NOMO-1 treated with DMSO at 0.1 percent for 48 hours (cell line): ENCODE data around the gene HDAC4.
"Not testable (repeated sequence)": the region's sequence is repeated elsewhere in the genome, so short reads cannot be mapped to it uniquely, and the experiment has no call there.

Experiments used
- DNase-seq: peaks from one replicate; lab custom pipeline; 2025; ENCODE audit not compliant: unreplicated experiment; lab: John Stamatoyannopoulos, UW

HDAC4 gene

GRCh38 chr2:239400596-239401066 is at the start of gene HDAC4:
HDAC4 (minus strand) TSS chr2:239401020; CDS start chr2:239352699, 48,321 bp downstream.
- DNase-seq, result no peak

- not testable (repeated sequence) for DNase-seq
These were observed 48.6 kb upstream of the HDAC4 start for GRCh38 chr2:239449468-239449867.

GRCh38 chr2:239445771-239446524 is 45.1 kb upstream of the HDAC4 start:
- DNase-seq, result no peak

- peak; percentile 19 for DNase-seq
These were observed 44.1 kb upstream of the HDAC4 start for GRCh38 chr2:239444626-239445577.

- no peak for DNase-seq
These were observed 43.1 kb upstream of the HDAC4 start for GRCh38 chr2:239443666-239444567.

- DNase-seq, result no peak
These were observed 42.3 kb upstream of the HDAC4 start for GRCh38 chr2:239443102-239443620.

- DNase-seq, result no peak
These were observed 41.4 kb upstream of the HDAC4 start for GRCh38 chr2:239442192-239442591.

- DNase-seq, result no peak
These were observed 40.6 kb upstream of the HDAC4 start for GRCh38 chr2:239441261-239442078.

GRCh38 chr2:239440511-239440959 is 39.7 kb upstream of the HDAC4 start:
- no peak for DNase-seq

GRCh38 chr2:239439754-239440315 is 39.0 kb upstream of the HDAC4 start:
- DNase-seq, result no peak

- no peak for DNase-seq
These were observed 38.4 kb upstream of the HDAC4 start for GRCh38 chr2:239438995-239439753.

- DNase-seq, result no peak
These were observed 37.5 kb upstream of the HDAC4 start for GRCh38 chr2:239438368-239438767.

GRCh38 chr2:239436669-239437335 is 36.0 kb upstream of the HDAC4 start:
- peak; percentile 73 for DNase-seq

GRCh38 chr2:239436076-239436475 is 35.3 kb upstream of the HDAC4 start:
- DNase-seq, result no peak

GRCh38 chr2:239433777-239434403 is 33.1 kb upstream of the HDAC4 start:
- no peak for DNase-seq

GRCh38 chr2:239432174-239432573 is 31.4 kb upstream of the HDAC4 start:
- no peak for DNase-seq

- no peak for DNase-seq
These were observed 30.7 kb upstream of the HDAC4 start for GRCh38 chr2:239431536-239431935.
